ENCODE measurements around the gene ANAPC4. TPM values are rescaled to one million over a fixed set of nuclear protein-coding genes. Genes with fewer than 3 reads are reported as not detected.

Gene ANAPC4
- total and polyA plus RNA-seq, 2 of the 13 experiments (the other 11 are each of a cell fraction or from before 2014, with no cell fraction given), result 14.5 to 30.2 TPM

DNA sequence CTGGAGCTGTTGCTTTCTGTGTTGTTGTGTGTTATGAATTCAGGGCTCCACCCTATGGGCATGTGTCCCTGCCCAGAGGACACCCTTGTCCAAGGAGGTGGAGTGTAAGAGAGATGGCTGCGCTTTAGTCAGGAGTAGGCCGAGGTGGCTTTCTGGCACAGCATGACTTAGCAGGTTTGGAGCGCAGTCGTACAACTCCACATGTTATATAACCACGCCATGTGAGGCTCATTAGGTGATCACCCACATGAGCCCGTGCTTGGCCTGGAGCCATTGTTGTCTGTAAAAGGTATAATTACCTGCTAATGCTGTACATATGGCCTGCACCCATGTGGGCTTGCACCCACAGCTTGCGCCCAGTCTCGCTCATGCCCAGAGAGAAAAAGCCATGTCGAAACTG is 15.8 kb upstream of the ANAPC4 start:
- Histone ChIP-seq H2AFZ (ENCODE audit: low read length) (no peak overlapping the region), H3K4me2 (ENCODE audit: low read depth, low read length) (no peak overlapping the region), H3K27ac (ENCODE audit: extremely low read length, insufficient read depth, low read length) (no peak overlapping the region), H3K9ac (ENCODE audit: insufficient read depth, low read depth, low read length) (no peak overlapping the region), H3K9me3 (ENCODE audit: low read length) (no peaks in the 10 kb centered on the region), H3K4me3 (replicated peaks in 1 of 3; ENCODE audit: insufficient read depth in 1 of 3, low read depth in 2 of 3, low read length in 3 of 3) (no peak overlapping the region), H3K4me1 (ENCODE audit: insufficient read depth, low read length) (no peaks in the 10 kb centered on the region), H3K27me3 (ENCODE audit: control insufficient read depth in 1 of 2, insufficient read depth in 2 of 2, low read length in 2 of 2) (no peaks in the 10 kb centered on the region), H4K20me1 (ENCODE audit: insufficient read depth, low read length) (no peaks in the 10 kb centered on the region), H3K79me2 (ENCODE audit: insufficient read depth, low read length) (no peaks in the 10 kb centered on the region), H3K36me3 (replicated peaks in 1 of 2; ENCODE audit: control insufficient read depth in 1 of 2, insufficient read depth in 2 of 2, low read length in 2 of 2) (peaks cover 0 to 12% of the 10 kb centered on the region in 2 experiments; a peak in 3 of 5 replicates)
- POLR2A ChIA-PET, result no interaction called here
- no peak for DNase-seq (ENCODE audit: low spot score)
- TF ChIP-seq SNAI1 (CRISPR knock-in tag; IDR thresholded peaks at IDR 0.05; ENCODE audit: borderline replicate concordance) (no peak), GRHL1 (CRISPR knock-in tag; conservative IDR thresholded peaks at IDR 0.05) (no peak), TBL1XR1 (IDR thresholded peaks at IDR 0.05; ENCODE audit: borderline replicate concordance, low read length, partially characterized antibody) (no peak), ZNF101 (CRISPR knock-in tag; IDR thresholded peaks at IDR 0.05; ENCODE audit: borderline replicate concordance, low read depth) (no peak), SP2 (CRISPR knock-in tag; IDR thresholded peaks at IDR 0.05) (no peak), ZNF562 (CRISPR knock-in tag; IDR thresholded peaks at IDR 0.05; ENCODE audit: borderline replicate concordance) (no peak), PITX1 (CRISPR knock-in tag; IDR thresholded peaks at IDR 0.05) (no peak), PHF8 (CRISPR knock-in tag; IDR thresholded peaks at IDR 0.05) (no peak), ELF4 (CRISPR knock-in tag; IDR thresholded peaks at IDR 0.05; ENCODE audit: borderline replicate concordance) (no peak)
- ATAC-seq, result no peak
- no peak for FAIRE-seq
- intact Hi-C loops (cut with micrococcal nuclease; ENCODE audit: unreplicated experiment) (no loop called here), in situ Hi-C loops (cut with HindIII; ENCODE audit: extremely low pct_ligation_motif_present, low pct_unique_long_range_greater_than_20kb) (loop anchor here (10.0 to 25.0 kb wide), 2 partner anchors 176 to 374 kb away; no protein-coding TSS in a partner anchor)
- WGBS (ENCODE audit: low lambda C conversion rate), result 96% methylated on average over 9 of the region's 9 CpGs
- CTCF ChIA-PET (ENCODE audit: low intra/inter-chr PET ratio, low total read pairs), result no interaction called here
- no TSS peak for BruUV-seq (replicated peaks)
